ENCODE results near the gene ACSL5. TPM values are rescaled to one million over a fixed set of nuclear protein-coding genes. Genes with fewer than 3 reads are reported as not detected.

The ACSL5 gene
- total and polyA plus RNA-seq, 4 donors: 15.0 to 201 (median 43.5) TPM

GRCh38 chr10:112359606-112360307, 14.2 kb upstream of the ACSL5 start:
- Histone ChIP-seq H3K27ac (ENCODE audit: low read depth in 1 of 2, low read length in 2 of 2) (no peak overlapping the region), H3K4me1 (ENCODE audit: control insufficient read depth in 4 of 4, insufficient read depth in 4 of 4, low read length in 3 of 4) (peaks cover 24 to 42% (median 30%) of the 10 kb centered on the region in 4 donors), H3K27me3 (ENCODE audit: control insufficient read depth in 4 of 4, insufficient read depth in 4 of 4, low read length in 3 of 4) (no peaks in the 10 kb centered on the region), H3K9me3 (ENCODE audit: control insufficient read depth in 4 of 4, low read length in 3 of 4) (no peaks in the 10 kb centered on the region), H3K36me3 (ENCODE audit: control insufficient read depth in 4 of 4, insufficient read depth in 3 of 4, low read depth in 1 of 4, low read length in 3 of 4) (no peaks in the 10 kb centered on the region), H3K4me3 (ENCODE audit: low read depth in 1 of 3, low read length in 3 of 3) (no peak overlapping the region), H3K9ac (ENCODE audit: low read depth in 1 of 2, low read length in 2 of 2) (no peak overlapping the region)
- WGBS: 76% methylated on average over 8 of the region's 8 CpGs
- DNase-seq (ENCODE audit: low spot score): no peak
- TF ChIP-seq HNF4A (conservative IDR thresholded peaks at IDR 0.05): no peak
- no peak for TF ChIP-seq HNF4G (IDR thresholded peaks at IDR 0.05)
- TF ChIP-seq SP1 (IDR thresholded peaks at IDR 0.05): no peak
- no peak for TF ChIP-seq REST (IDR thresholded peaks at IDR 0.05)
- no peak for TF ChIP-seq CTCF (IDR thresholded peaks at IDR 0.05; ENCODE audit: low read depth, low read length, missing input control)
- TF ChIP-seq YY1 (IDR thresholded peaks at IDR 0.05): no peak
- TF ChIP-seq FOXA2 (IDR thresholded peaks at IDR 0.05): no peak
- TF ChIP-seq FOXA1 (IDR thresholded peaks at IDR 0.05): no peak
- TF ChIP-seq NR2F2 (IDR thresholded peaks at IDR 0.05): no peak
- no peak for TF ChIP-seq JUND (IDR thresholded peaks at IDR 0.05)
- TF ChIP-seq GABPA (IDR thresholded peaks at IDR 0.05 in 1 of 2, conservative IDR thresholded peaks at IDR 0.05 in 1 of 2): no peak
- TF ChIP-seq TAF1 (conservative IDR thresholded peaks at IDR 0.05): no peak
- TF ChIP-seq ATF3 (IDR thresholded peaks at IDR 0.05): no peak
- TF ChIP-seq ZBTB33 (IDR thresholded peaks at IDR 0.05): no peak
- TF ChIP-seq RXRA (IDR thresholded peaks at IDR 0.05): no peak
- TF ChIP-seq EGR1 (IDR thresholded peaks at IDR 0.05; ENCODE audit: low read depth in 2 of 2): no peak
- no peak for TF ChIP-seq MAX (IDR thresholded peaks at IDR 0.05)

Data from liver (tissue), 9 donors.